Measurements from ENCODE around the gene DPAGT1. TPM values are rescaled to one million over a fixed set of nuclear protein-coding genes. Genes with fewer than 3 reads are reported as not detected.
A peak's percentile ranks its signal among the peaks of the same experiment; 100 is the strongest.
"Not testable (repeated sequence)": the region's sequence is repeated elsewhere in the genome, so short reads cannot be mapped to it uniquely, and the experiment has no call there.

DPAGT1 gene
- total RNA-seq, 1 donor from 2014 or later: 38.4 TPM

- Histone ChIP-seq H3K4me3 (no peak overlapping the region), H3K36me3 (no peaks in the 10 kb centered on the region), H3K27ac (peak overlapping the region; percentile 98), H3K9me3 (no peaks in the 10 kb centered on the region), H3K4me1 (peaks cover 26% of the 10 kb centered on the region), H3K27me3 (no peaks in the 10 kb centered on the region)
- ATAC-seq (no peak), DNase-seq (no peak)
- no peak for TF ChIP-seq CTCF (IDR thresholded peaks at IDR 0.05)
- intact Hi-C loops (cut with DNase I): no loop called here
Measured at GRCh38 chr11:119103793-119104192, 2.1 kb upstream of the DPAGT1 start.

- H3K27me3 ChIP-seq; ATAC-seq; H3K9me3 ChIP-seq; intact Hi-C loops (cut with DNase I); H3K36me3 ChIP-seq; DNase-seq: not testable (repeated sequence)
- peaks cover 21% of the 10 kb centered on the region for H3K4me1 ChIP-seq
- peak overlapping the region; percentile 98 for H3K27ac ChIP-seq
- H3K4me3 ChIP-seq: peak overlapping the region; percentile 93
Measured at GRCh38 chr11:119103161-119103664, 1.6 kb upstream of the DPAGT1 start.

GRCh38 chr11:119100994-119101758 is 477 bp downstream of the DPAGT1 start:
- ATAC-seq (peak; percentile 9), DNase-seq (no peak)
- H3K27me3 ChIP-seq: no peaks in the 10 kb centered on the region
- intact Hi-C loops (cut with DNase I): no loop called here
- H3K4me1 ChIP-seq: peaks cover 12% of the 10 kb centered on the region
- peak; percentile 13 for TF ChIP-seq CTCF (IDR thresholded peaks at IDR 0.05)
- H3K36me3 ChIP-seq: peaks cover 22% of the 10 kb centered on the region
- peak overlapping the region; percentile 93 for H3K4me3 ChIP-seq
- peak overlapping the region; percentile 98 for H3K27ac ChIP-seq
- H3K9me3 ChIP-seq: no peaks in the 10 kb centered on the region

GRCh38 chr11:119100246-119100970 is 1.2 kb downstream of the DPAGT1 start:
- peak overlapping the region; percentile 93 for H3K4me3 ChIP-seq
- DNase-seq (no peak), ATAC-seq (no peak)
- H3K36me3 ChIP-seq: peaks cover 22% of the 10 kb centered on the region
- intact Hi-C loops (cut with DNase I): no loop called here
- peak; percentile 30 for TF ChIP-seq CTCF (IDR thresholded peaks at IDR 0.05)
- H3K27me3 ChIP-seq: no peaks in the 10 kb centered on the region
- no peak overlapping the region for H3K27ac ChIP-seq
- peaks cover 16% of the 10 kb centered on the region for H3K4me1 ChIP-seq
- H3K9me3 ChIP-seq: no peaks in the 10 kb centered on the region

- Histone ChIP-seq H3K27ac (no peak overlapping the region), H3K27me3 (no peaks in the 10 kb centered on the region), H3K4me1 (peaks cover 16% of the 10 kb centered on the region), H3K9me3 (no peaks in the 10 kb centered on the region), H3K4me3 (no peak overlapping the region), H3K36me3 (peaks cover 22% of the 10 kb centered on the region)
- ATAC-seq (no peak), DNase-seq (no peak)
- intact Hi-C loops (cut with DNase I): no loop called here
- no peak for TF ChIP-seq CTCF (IDR thresholded peaks at IDR 0.05)
Measured at GRCh38 chr11:119099711-119100110, 1.9 kb downstream of the DPAGT1 start.

All from upper lobe of right lung (tissue), 1 donor.